AG09319 (cell line): Measurements from ENCODE around the gene CPNE2.

Source experiments
- DNase-seq: peaks from one replicate; pipeline ENCODE4 v3.0.0-alpha.2; 2010; ENCODE audit warnings: low read depth; ENCODE audit errors: extremely low read depth
- CTCF ChIP-seq: IDR thresholded peaks from 2 replicates; pipeline ENCODE4 v1.5.1; 2011; ENCODE audit warnings: low read depth, mild to moderate bottlenecking, inconsistent platforms, low read length, moderate library complexity

CPNE2 gene

GRCh38 chr16:57192146-57192545 is 99.8 kb downstream of the CPNE2 start:
- TF ChIP-seq CTCF, result no peak
- no peak for DNase-seq

- DNase-seq, result no peak
- no peak for TF ChIP-seq CTCF
Measured at GRCh38 chr16:57192720-57193486, 100.5 kb downstream of the CPNE2 start.

- DNase-seq, result peak; percentile 52
- TF ChIP-seq CTCF, result no peak
Measured at GRCh38 chr16:57194512-57194911, 102.1 kb downstream of the CPNE2 start.

- DNase-seq, result no peak
- no peak for TF ChIP-seq CTCF
Measured at GRCh38 chr16:57196286-57196685, 103.9 kb downstream of the CPNE2 start.

GRCh38 chr16:57196753-57197152 is 104.4 kb downstream of the CPNE2 start:
- DNase-seq, result no peak
- no peak for TF ChIP-seq CTCF
